Esophagus muscularis mucosa (tissue), 4 donors: Measurements from ENCODE around the gene TOPORS. TPM values are rescaled to one million over a fixed set of nuclear protein-coding genes. Genes with fewer than 3 reads are reported as not detected.
"Not testable (repeated sequence)": the region's sequence is repeated elsewhere in the genome, so short reads cannot be mapped to it uniquely, and the experiment has no call there.

Experiments
- DNase-seq: peaks from one replicate; pipeline ENCODE4 v3.0.0-alpha.2; 2017; ENCODE audit errors: extremely low spot score
- H3K27ac ChIP-seq, 4 donors: fragments of 200-600 bp; sonication (generic); replicated peaks in 1 of 4; 1 replicate in 3 of 4; 2 replicates in 1 of 4; pipeline ENCODE4 v1.5.1; 2016 to 2019; ENCODE audit warnings: mild to moderate bottlenecking in 1 of 4
- H3K27me3 ChIP-seq, 4 donors: fragments of 200-600 bp; sonication (generic); one replicate each; pipeline versions ENCODE4 v1.5.1 to v1.6.0; 2016 to 2019
- H3K36me3 ChIP-seq, 4 donors: fragments of 200-600 bp; sonication (generic); one replicate each; pipeline ENCODE4 v1.5.1; 2016 to 2019
- H3K4me1 ChIP-seq, 4 donors: fragments of 200-600 bp; sonication (generic); one replicate each; pipeline ENCODE4 v1.5.1; 2016 to 2019
- H3K4me3 ChIP-seq, 4 donors: fragments of 200-600 bp; sonication (generic); 1 replicate in 2 of 4; 2 replicates in 2 of 4; pipeline ENCODE4 v1.5.1; 2016 to 2019; ENCODE audit warnings: mild to moderate bottlenecking in 4 of 4, moderate library complexity in 1 of 4
- H3K9me3 ChIP-seq, 4 donors: fragments of 200-600 bp; sonication (generic); 1 replicate in 3 of 4; 2 replicates in 1 of 4; pipeline ENCODE4 v1.5.1; 2016 to 2019
- EP300 ChIP-seq: sonication (generic); formaldehyde crosslinking; IDR thresholded peaks from one replicate; pipeline ENCODE4 v1.6.1; 2017; ENCODE audit warnings: antibody characterized with exemption
- POLR2A ChIP-seq: fragments of 450-650 bp; IDR thresholded peaks from one replicate; pipeline ENCODE4 v1.6.1; 2017; ENCODE audit warnings: antibody characterized with exemption, moderate library complexity, mild to moderate bottlenecking, low read depth
- POLR2AphosphoS5 ChIP-seq, 2 donors: sonication (generic); formaldehyde crosslinking; IDR thresholded peaks; one replicate each; pipeline ENCODE4 v1.6.1; 2017; ENCODE audit warnings: antibody characterized with exemption in 2 of 2
- WGBS: methylation state at CpG from one replicate; pipeline ENCODE4 v1.1.5; 2018; 5-methylcytosine and 5-hydroxymethylcytosine counted together
- intact Hi-C: fragments of 100-400 bp; cut with DNase I; formaldehyde crosslinking; loops from one replicate; pipeline ENCODE4 v1.15.1; 2023
- total RNA-seq, 4 donors: library from RNA; depleted of rRNA; stranded (reverse); fragments of >200 nt; gene quantifications; one replicate each; pipeline versions ENCODE4 v1.1.0 to v1.2.1, GENCODE V29; 2016
- TF ChIP-seq, protein P1 (sequence below), 3 experiments: fragments of 200-600 bp in 2 of 3; fragments of 450-650 bp in 1 of 3; sonication (generic) in 2 of 3; IDR thresholded peaks; one replicate each; pipeline ENCODE4 v1.5.1; 2017 to 2019; ENCODE audit warnings: antibody characterized with exemption in 3 of 3, mild to moderate bottlenecking in 2 of 3, moderate library complexity in 1 of 3

TOPORS gene
- 10 to 100 TPM; 16.5 to 25.9 (median 21.7) TPM for total RNA-seq

DNA sequence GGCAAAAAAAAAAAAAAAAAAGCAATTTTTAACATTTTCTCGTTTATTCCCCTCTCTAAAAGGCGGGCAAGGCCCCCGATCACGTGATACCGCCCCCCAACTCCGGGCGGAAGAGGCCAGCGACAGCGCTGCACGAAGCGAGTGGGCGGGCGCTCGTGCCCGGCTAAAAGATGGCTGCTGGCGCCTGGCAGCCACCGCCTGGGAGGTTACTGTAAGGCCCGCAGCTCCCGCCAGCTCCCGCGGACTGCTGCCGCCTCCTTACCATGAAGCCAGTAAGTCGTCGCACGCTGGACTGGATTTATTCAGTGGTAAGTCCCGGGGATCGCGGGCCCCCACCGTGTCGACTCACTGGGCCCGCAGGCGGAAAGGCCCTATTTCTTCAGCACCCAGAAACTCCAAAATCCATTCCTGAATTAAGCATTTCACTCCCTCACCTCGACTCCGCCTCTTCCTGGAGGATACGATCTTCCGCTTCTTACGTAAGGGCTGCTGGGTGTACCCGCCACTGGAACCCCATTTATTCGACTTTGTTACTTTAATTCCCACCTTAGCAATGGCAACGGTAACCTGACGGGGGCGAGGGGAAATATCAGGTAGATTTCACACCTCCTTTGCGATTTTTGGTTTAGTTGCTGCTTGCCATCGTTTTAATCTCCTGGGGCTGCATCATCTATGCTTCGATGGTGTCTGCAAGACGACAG is at the start of gene TOPORS, which contains the start of gene SMIM27:
TOPORS (minus strand) TSS at position 415 of the 701 bp plus-strand sequence; CDS start at position 265, 150 bp downstream.
SMIM27 (plus strand) TSS at position 156 of the 701 bp plus-strand sequence; CDS start at position 264, 108 bp downstream.
- H3K4me1 ChIP-seq = peaks cover 26 to 41% (median 34%) of the 10 kb centered on the region in 4 donors
- TF ChIP-seq EP300 = no peak
- peak; percentile 85 to 90 for TF ChIP-seq POLR2AphosphoS5 (IDR thresholded peaks at IDR 0.05)
- TF ChIP-seq, protein P1, sequence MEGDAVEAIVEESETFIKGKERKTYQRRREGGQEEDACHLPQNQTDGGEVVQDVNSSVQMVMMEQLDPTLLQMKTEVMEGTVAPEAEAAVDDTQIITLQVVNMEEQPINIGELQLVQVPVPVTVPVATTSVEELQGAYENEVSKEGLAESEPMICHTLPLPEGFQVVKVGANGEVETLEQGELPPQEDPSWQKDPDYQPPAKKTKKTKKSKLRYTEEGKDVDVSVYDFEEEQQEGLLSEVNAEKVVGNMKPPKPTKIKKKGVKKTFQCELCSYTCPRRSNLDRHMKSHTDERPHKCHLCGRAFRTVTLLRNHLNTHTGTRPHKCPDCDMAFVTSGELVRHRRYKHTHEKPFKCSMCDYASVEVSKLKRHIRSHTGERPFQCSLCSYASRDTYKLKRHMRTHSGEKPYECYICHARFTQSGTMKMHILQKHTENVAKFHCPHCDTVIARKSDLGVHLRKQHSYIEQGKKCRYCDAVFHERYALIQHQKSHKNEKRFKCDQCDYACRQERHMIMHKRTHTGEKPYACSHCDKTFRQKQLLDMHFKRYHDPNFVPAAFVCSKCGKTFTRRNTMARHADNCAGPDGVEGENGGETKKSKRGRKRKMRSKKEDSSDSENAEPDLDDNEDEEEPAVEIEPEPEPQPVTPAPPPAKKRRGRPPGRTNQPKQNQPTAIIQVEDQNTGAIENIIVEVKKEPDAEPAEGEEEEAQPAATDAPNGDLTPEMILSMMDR (IDR thresholded peaks at IDR 0.05) = peak in 1 of 3 experiments; percentile 4
- peak; percentile 19 for TF ChIP-seq POLR2A
- WGBS = under 1% methylated on average over 29 of the region's 46 CpGs
- peaks cover 0 to 10% (median 0%) of the 10 kb centered on the region in 4 donors for H3K36me3 ChIP-seq
- H3K27me3 ChIP-seq = no peaks in the 10 kb centered on the region
- peak within 1 kb of the TSS; percentile 69 to 86 (median 78) for H3K4me3 ChIP-seq
- H3K9me3 ChIP-seq = no peaks in the 10 kb centered on the region
- intact Hi-C loops = loop anchor here (5.0 kb wide), 1 partner anchor 165 kb away; no protein-coding TSS in a partner anchor
- peak within 1 kb of the TSS; percentile 90 to 96 (median 92) for H3K27ac ChIP-seq
- peak; percentile 96 for DNase-seq

DNA sequence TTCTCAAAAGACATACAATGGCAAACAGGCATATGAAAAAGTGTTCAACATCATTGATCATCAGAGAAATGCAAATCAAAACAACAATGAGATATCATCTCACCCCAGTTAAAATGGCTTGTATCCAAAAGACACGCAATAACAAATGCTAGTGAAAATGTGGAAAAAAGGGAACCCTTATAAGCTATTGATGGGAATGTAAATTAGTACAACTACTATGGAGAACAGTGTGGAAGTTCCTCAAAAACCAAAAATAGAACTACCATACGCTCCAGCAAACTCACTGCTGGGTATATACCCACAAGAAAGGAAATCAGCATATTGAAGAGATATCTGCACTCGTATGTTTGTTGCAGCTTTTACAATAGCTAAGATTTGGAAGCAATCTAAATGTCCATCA is 46.6 kb upstream of the TOPORS start:
- H3K36me3 ChIP-seq, H3K4me1 ChIP-seq, DNase-seq, H3K9me3 ChIP-seq, intact Hi-C loops, H3K27ac ChIP-seq, H3K27me3 ChIP-seq, H3K4me3 ChIP-seq: not testable (repeated sequence)
- WGBS = 62% methylated on average over 3 of the region's 3 CpGs

DNA sequence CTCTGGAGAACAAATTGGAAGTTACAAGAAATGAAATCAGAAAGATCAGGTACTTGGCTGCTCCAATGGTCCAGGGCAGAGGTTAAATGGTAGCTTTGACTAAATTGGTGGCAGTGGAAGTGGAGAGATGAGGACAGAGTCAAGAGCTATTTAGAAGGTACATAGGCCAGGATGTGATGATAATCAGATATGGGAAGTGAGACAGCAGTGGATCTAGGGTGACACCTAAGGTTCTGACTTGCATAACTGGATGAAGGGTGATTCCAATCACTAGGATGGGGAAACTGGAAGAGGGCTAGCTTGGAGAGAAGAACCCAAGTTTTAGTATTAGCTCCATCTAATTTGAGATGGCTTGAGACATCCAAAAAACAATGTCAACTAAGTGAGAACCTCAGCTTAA is 44.5 kb upstream of the TOPORS start:
- no peaks in the 10 kb centered on the region for H3K36me3 ChIP-seq
- DNase-seq = no peak
- H3K27ac ChIP-seq = no peak overlapping the region
- no peaks in the 10 kb centered on the region for H3K27me3 ChIP-seq
- intact Hi-C loops = no loop called here
- H3K4me1 ChIP-seq = no peaks in the 10 kb centered on the region
- no peaks in the 10 kb centered on the region for H3K9me3 ChIP-seq
- TF ChIP-seq, protein P1 (IDR thresholded peaks at IDR 0.05) = no peak
- TF ChIP-seq EP300 = no peak
- H3K4me3 ChIP-seq = no peak overlapping the region

DNA sequence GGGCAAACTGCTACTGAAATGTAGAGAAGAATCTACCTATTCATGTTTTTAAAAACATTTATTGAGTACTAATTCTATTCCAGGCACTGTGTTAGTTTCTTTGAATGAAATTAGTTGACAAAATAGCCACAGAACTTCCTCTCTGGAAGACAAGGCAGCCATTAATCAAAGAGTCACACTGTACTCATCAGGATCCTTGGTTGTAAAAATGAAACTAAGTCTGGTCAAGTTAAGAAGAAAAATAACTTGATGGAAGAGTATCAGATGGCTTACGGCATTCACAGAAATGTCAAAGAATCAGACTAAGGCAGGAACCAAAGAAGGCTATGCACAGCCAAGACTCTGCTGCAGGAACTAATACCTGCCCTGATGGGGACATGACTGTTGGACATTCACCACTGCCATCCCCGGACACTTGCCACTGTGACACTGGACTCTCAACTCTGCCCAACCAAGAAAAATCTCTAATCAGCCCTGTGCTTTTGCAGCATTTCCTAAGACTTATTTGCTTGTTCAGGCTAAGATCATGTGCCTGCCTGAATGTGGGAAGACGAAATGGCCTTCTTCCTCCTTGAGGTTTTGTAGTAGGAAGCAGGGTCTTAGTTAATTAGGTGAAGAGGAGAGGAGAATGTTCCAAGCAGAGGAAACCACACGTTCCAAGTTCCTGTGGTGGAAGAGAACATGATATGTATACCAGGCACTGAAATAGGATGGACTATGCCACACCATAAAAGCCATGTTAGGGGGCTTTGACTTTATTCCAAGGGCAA is 43.9 kb upstream of the TOPORS start:
- Histone ChIP-seq H3K36me3 (no peaks in the 10 kb centered on the region), H3K4me3 (no peak overlapping the region), H3K27ac (no peak overlapping the region), H3K9me3 (no peaks in the 10 kb centered on the region), H3K4me1 (no peaks in the 10 kb centered on the region), H3K27me3 (no peaks in the 10 kb centered on the region)
- WGBS = 68% methylated on average over 4 of the region's 4 CpGs
- no peak for DNase-seq
- TF ChIP-seq EP300 (no peak), POLR2AphosphoS5 (IDR thresholded peaks at IDR 0.05) (no peak), POLR2A (no peak)
- TF ChIP-seq, protein P1 (IDR thresholded peaks at IDR 0.05) = no peak
- intact Hi-C loops = no loop called here

DNA sequence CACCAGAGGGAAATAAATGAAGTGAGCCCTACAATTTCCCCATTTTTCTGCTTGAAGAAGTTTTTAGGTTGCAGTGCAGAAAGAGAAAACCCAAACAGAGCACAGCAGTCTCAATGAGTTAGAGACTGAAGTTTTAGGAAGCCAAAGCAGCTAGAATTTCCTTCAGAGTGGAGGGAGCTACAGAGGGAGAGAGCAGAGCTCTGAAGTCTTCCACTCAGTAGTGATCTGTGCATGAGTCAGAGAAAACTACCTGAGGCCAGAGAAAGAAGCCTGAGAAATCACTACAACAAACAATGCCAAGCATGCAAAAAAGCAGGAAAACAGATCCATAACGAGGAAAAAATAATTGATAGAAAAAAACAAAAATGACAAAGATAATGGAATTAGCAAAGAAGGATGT is 38.5 kb upstream of the TOPORS start:
- Histone ChIP-seq H3K4me1 (no peaks in the 10 kb centered on the region), H3K27me3 (peaks cover 0 to 8% (median 0%) of the 10 kb centered on the region in 4 donors), H3K36me3 (no peaks in the 10 kb centered on the region), H3K4me3 (no peak overlapping the region), H3K9me3 (no peaks in the 10 kb centered on the region), H3K27ac (no peak overlapping the region)
- DNase-seq = no peak
- 71% methylated on average over 1 of the region's 1 CpG for WGBS
- intact Hi-C loops = no loop called here
- no peak for TF ChIP-seq POLR2AphosphoS5 (IDR thresholded peaks at IDR 0.05)
- TF ChIP-seq EP300 = no peak
- TF ChIP-seq, protein P1 (IDR thresholded peaks at IDR 0.05) = no peak
- no peak for TF ChIP-seq POLR2A
